Neural cell (in vitro differentiated cells): ENCODE measurements around the gene C1QB. TPM values are rescaled to one million over a fixed set of nuclear protein-coding genes. Genes with fewer than 3 reads are reported as not detected.

Experiments
- H2AFZ ChIP-seq: fragments of 200-600, 300-800 bp; sonication (generic), shearing (Covaris generic); 2 replicates; pipeline ENCODE4 v1.6.0; 2014; ENCODE audit warnings: low read depth, mild to moderate bottlenecking, antibody characterized with exemption, low read length, moderate library complexity
- H3F3A ChIP-seq: fragments of 200-600 bp; shearing (Covaris generic); 2 replicates; pipeline ENCODE4 v1.6.1; 2016; ENCODE audit warnings: mild to moderate bottlenecking, moderate library complexity, mixed read lengths, antibody characterized with exemption, low read length; ENCODE audit not compliant: insufficient read depth, poor library complexity, severe bottlenecking
- H3K27ac ChIP-seq: fragments of 200-600, 300-800 bp; sonication (generic), shearing (Covaris generic); 2 replicates; pipeline ENCODE4 v1.5.1; 2014; ENCODE audit warnings: mild to moderate bottlenecking, low read length, moderate library complexity
- H3K27me3 ChIP-seq: fragments of 300-800, 200-600 bp; sonication (generic), shearing (Covaris generic); 2 replicates; pipeline ENCODE4 v1.6.0; 2014; ENCODE audit warnings: mild to moderate bottlenecking, low read depth, low read length, moderate library complexity; ENCODE audit not compliant: insufficient read depth
- H3K36me3 ChIP-seq: fragments of 300-800, 200-600 bp; sonication (generic), shearing (Covaris generic); 2 replicates; pipeline ENCODE4 v1.5.1; 2014; ENCODE audit warnings: mild to moderate bottlenecking, antibody characterized with exemption, low read length, moderate library complexity; ENCODE audit not compliant: insufficient read depth
- H3K4me2 ChIP-seq: fragments of 300-800, 200-600 bp; sonication (generic), shearing (Covaris generic); 2 replicates; pipeline ENCODE4 v1.6.0; 2014; ENCODE audit warnings: mild to moderate bottlenecking, low read length
- H3K4me3 ChIP-seq: fragments of 300-800, 200-600 bp; sonication (generic), shearing (Covaris generic); 2 replicates; pipeline ENCODE4 v1.5.1; 2014; ENCODE audit warnings: mild to moderate bottlenecking, low read length, moderate library complexity
- H3K79me2 ChIP-seq: fragments of 200-600 bp; shearing (Covaris generic); replicated peaks from 2 replicates; pipeline ENCODE4 v1.6.0; 2014; ENCODE audit warnings: mild to moderate bottlenecking, low read length, moderate library complexity; ENCODE audit not compliant: insufficient read depth
- H3K9ac ChIP-seq: fragments of 300-800, 200-600 bp; sonication (generic), shearing (Covaris generic); 2 replicates; pipeline ENCODE4 v1.6.1; 2016; ENCODE audit warnings: mild to moderate bottlenecking, low read length, mixed read lengths
- H3K9me2 ChIP-seq: fragments of 200-600 bp; shearing (Covaris generic); 2 replicates; pipeline ENCODE4 v1.6.1; 2016; ENCODE audit warnings: mild to moderate bottlenecking, low read length, mixed read lengths; ENCODE audit not compliant: insufficient read depth
- H3K9me3 ChIP-seq: fragments of 200-600, 300-800 bp; sonication (generic), shearing (Covaris generic); 2 replicates; pipeline ENCODE4 v1.6.1; 2016; ENCODE audit warnings: mild to moderate bottlenecking, mixed run types, low read length, moderate library complexity, mixed read lengths
- H4K20me1 ChIP-seq: fragments of 200-600 bp; shearing (Covaris generic); 2 replicates; pipeline ENCODE4 v1.6.1; 2016; ENCODE audit warnings: mild to moderate bottlenecking, mixed run types; ENCODE audit not compliant: insufficient read depth
- CTCF ChIP-seq: fragments of 450-650 bp; IDR thresholded peaks from 2 replicates; pipeline ENCODE4 v1.5.1; 2014; ENCODE audit warnings: antibody characterized with exemption, mild to moderate bottlenecking, moderate library complexity; ENCODE audit not compliant: poor library complexity, severe bottlenecking
- EP300 ChIP-seq: fragments of 450-650 bp; conservative IDR thresholded peaks from 2 replicates; pipeline ENCODE4 v1.6.1; 2014; ENCODE audit warnings: antibody characterized with exemption, mild to moderate bottlenecking, moderate library complexity; ENCODE audit not compliant: poor library complexity, severe bottlenecking
- EZH2 ChIP-seq: fragments of 200-600, 300-800 bp; shearing (Covaris generic), sonication (generic); IDR thresholded peaks from 2 replicates; pipeline ENCODE4 v1.6.1; 2014; ENCODE audit warnings: antibody characterized with exemption, low read length, borderline replicate concordance, mild to moderate bottlenecking; ENCODE audit not compliant: insufficient read depth, poor library complexity, severe bottlenecking
- MXI1 ChIP-seq: fragments of 450-650 bp; conservative IDR thresholded peaks from 2 replicates; pipeline ENCODE4 v1.6.1; 2014; ENCODE audit warnings: antibody characterized with exemption, mild to moderate bottlenecking; ENCODE audit not compliant: poor library complexity, severe bottlenecking
- POLR2AphosphoS5 ChIP-seq: IDR thresholded peaks from 2 replicates; pipeline ENCODE4 v1.6.1; 2012
- RAD21 ChIP-seq: fragments of 450-650 bp; conservative IDR thresholded peaks from 2 replicates; pipeline ENCODE4 v1.6.1; 2014; ENCODE audit warnings: antibody characterized with exemption, mild to moderate bottlenecking, moderate library complexity
- REST ChIP-seq: IDR thresholded peaks from 2 replicates; pipeline ENCODE4 v1.6.1; 2012; ENCODE audit warnings: borderline replicate concordance
- SMC3 ChIP-seq: fragments of 450-650 bp; conservative IDR thresholded peaks from 2 replicates; pipeline ENCODE4 v1.6.1; 2014; ENCODE audit warnings: antibody characterized with exemption, mild to moderate bottlenecking, moderate library complexity; ENCODE audit not compliant: poor library complexity
- TAF1 ChIP-seq: IDR thresholded peaks from 2 replicates; pipeline ENCODE4 v1.6.1; 2012; ENCODE audit warnings: low read depth
- polyA plus RNA-seq: library from polyadenylated mRNA; depleted of rRNA; stranded (reverse); fragments of >200 nt; gene quantifications from 2 replicates; pipeline ENCODE4 v1.2.3, GENCODE V29; 2014

C1QB gene
- polyA plus RNA-seq, 1 donor from 2014 or later: not detected

- no peaks in the 10 kb centered on the region for H3K36me3 ChIP-seq
- H3K4me2 ChIP-seq: no peak overlapping the region
- no peaks in the 10 kb centered on the region for H3K9me3 ChIP-seq
- H3K27ac ChIP-seq: no peak overlapping the region
- H3K9ac ChIP-seq: no peak overlapping the region
- H3F3A ChIP-seq: no peaks in the 10 kb centered on the region
- TF ChIP-seq SMC3 (no peak), CTCF (no peak), EZH2 (no peak), REST (no peak), RAD21 (no peak), POLR2AphosphoS5 (no peak), MXI1 (no peak), TAF1 (no peak), EP300 (no peak)
- no peaks in the 10 kb centered on the region for H3K27me3 ChIP-seq
- no peaks in the 10 kb centered on the region for H3K79me2 ChIP-seq
- H2AFZ ChIP-seq: no peak overlapping the region
- H3K4me3 ChIP-seq: no peak overlapping the region
- H3K9me2 ChIP-seq: no peaks in the 10 kb centered on the region
- H4K20me1 ChIP-seq: no peaks in the 10 kb centered on the region
These were observed 17.6 kb upstream of the C1QB start for GRCh38 chr1:22635436-22635835.

- Histone ChIP-seq H3K27ac (no peak within 1 kb of the TSS), H3K9me3 (no peaks in the 10 kb centered on the region), H3K79me2 (no peaks in the 10 kb centered on the region), H3K4me2 (no peak within 1 kb of the TSS), H4K20me1 (no peaks in the 10 kb centered on the region), H3F3A (no peaks in the 10 kb centered on the region), H3K4me3 (no peak within 1 kb of the TSS), H3K36me3 (no peaks in the 10 kb centered on the region), H3K9ac (no peak within 1 kb of the TSS), H3K9me2 (no peaks in the 10 kb centered on the region), H2AFZ (no peak within 1 kb of the TSS), H3K27me3 (no peaks in the 10 kb centered on the region)
- no peak for TF ChIP-seq REST
- no peak for TF ChIP-seq POLR2AphosphoS5
- no peak for TF ChIP-seq TAF1
- no peak for TF ChIP-seq RAD21
- TF ChIP-seq MXI1: no peak
- TF ChIP-seq SMC3: no peak
- TF ChIP-seq EP300: no peak
- TF ChIP-seq EZH2: no peak
- no peak for TF ChIP-seq CTCF
These were observed 16.7 kb upstream of the C1QB start, which contains the start of gene C1QA for GRCh38 chr1:22636353-22636752. Gene C1QA (plus strand): TSS chr1:22636628. CDS start chr1:22637617, 989 bp downstream.
